Measurements from ENCODE around the gene MLKL. TPM values are rescaled to one million over a fixed set of nuclear protein-coding genes. Genes with fewer than 3 reads are reported as not detected.

MLKL gene
- total RNA-seq, 2 donors from 2014 or later, result 7.0 to 8.6 TPM

DNA sequence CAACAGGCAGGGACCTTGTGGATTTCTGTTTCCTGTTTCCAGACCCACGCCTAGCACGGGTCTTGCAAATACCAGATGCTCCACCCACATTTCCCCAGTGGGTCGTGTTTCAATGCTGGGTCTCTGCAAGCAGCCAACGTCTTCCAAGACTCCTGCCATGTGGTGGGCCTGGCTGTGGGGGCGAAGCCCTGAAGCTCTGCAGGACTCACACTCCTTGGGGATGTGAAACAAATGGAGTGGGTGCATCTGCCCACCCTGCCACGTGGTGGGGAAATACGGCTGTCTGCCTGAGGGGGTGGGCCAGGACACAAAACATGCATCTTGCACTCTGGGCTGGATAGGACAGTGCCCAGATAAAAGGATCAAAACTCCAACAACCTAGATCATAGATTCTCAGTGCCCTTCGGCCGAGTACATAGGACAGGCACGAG is 41.4 kb upstream of the MLKL start:
- Histone ChIP-seq H3K9me3 (no peaks in the 10 kb centered on the region), H3K27ac (no peak overlapping the region), H3K4me1 (replicated peaks) (peaks cover 3% of the 10 kb centered on the region), H3K27me3 (replicated peaks; ENCODE audit: insufficient read depth) (no peaks in the 10 kb centered on the region), H3K4me3 (no peak overlapping the region), H3K36me3 (no peaks in the 10 kb centered on the region)
- no peak for DNase-seq (ENCODE audit: low spot score)
- WGBS, result 45% methylated on average over 10 of the region's 10 CpGs
- intact Hi-C loops (cut with DNase I), result no loop called here
- TF ChIP-seq POLR2A (IDR thresholded peaks at IDR 0.05) (no peak), POLR2AphosphoS5 (IDR thresholded peaks at IDR 0.05) (no peak)
- TF ChIP-seq, protein P1, sequence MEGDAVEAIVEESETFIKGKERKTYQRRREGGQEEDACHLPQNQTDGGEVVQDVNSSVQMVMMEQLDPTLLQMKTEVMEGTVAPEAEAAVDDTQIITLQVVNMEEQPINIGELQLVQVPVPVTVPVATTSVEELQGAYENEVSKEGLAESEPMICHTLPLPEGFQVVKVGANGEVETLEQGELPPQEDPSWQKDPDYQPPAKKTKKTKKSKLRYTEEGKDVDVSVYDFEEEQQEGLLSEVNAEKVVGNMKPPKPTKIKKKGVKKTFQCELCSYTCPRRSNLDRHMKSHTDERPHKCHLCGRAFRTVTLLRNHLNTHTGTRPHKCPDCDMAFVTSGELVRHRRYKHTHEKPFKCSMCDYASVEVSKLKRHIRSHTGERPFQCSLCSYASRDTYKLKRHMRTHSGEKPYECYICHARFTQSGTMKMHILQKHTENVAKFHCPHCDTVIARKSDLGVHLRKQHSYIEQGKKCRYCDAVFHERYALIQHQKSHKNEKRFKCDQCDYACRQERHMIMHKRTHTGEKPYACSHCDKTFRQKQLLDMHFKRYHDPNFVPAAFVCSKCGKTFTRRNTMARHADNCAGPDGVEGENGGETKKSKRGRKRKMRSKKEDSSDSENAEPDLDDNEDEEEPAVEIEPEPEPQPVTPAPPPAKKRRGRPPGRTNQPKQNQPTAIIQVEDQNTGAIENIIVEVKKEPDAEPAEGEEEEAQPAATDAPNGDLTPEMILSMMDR (IDR thresholded peaks at IDR 0.05), result no peak

DNA sequence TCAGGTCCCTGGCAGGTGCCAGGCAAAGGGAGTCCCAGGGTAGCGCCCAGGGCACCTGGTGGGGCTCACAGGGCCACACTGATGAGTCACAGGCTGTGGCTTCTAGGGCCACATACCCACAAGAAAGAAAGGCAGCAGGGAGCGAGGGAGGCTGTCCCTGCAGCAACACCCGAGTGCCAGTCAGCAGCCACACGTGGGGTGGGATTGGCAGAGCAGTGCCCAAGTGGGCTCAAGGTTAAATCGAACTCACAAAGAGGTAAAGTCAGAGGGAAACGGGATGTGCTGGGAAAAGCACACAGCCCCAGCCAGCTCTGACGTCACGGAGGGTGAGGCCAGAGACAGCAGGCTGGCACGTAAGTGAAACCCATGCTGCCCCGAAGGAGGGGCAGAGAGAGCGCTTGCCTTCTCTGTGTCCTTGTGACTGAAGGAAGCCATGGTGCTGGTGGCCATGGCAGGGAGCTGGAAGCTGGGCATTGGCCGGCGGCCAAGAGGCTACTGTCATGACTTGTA is 40.2 kb upstream of the MLKL start:
- Histone ChIP-seq H3K4me1 (replicated peaks) (peaks cover 3% of the 10 kb centered on the region), H3K27me3 (replicated peaks; ENCODE audit: insufficient read depth) (no peaks in the 10 kb centered on the region), H3K9me3 (no peaks in the 10 kb centered on the region), H3K36me3 (no peaks in the 10 kb centered on the region), H3K27ac (no peak overlapping the region), H3K4me3 (no peak overlapping the region)
- intact Hi-C loops (cut with DNase I), result no loop called here
- 46% methylated on average over 13 of the region's 13 CpGs for WGBS
- TF ChIP-seq POLR2AphosphoS5 (IDR thresholded peaks at IDR 0.05) (peak; percentile 71), POLR2A (IDR thresholded peaks at IDR 0.05) (peak; percentile 50)
- TF ChIP-seq, protein P1 (IDR thresholded peaks at IDR 0.05), result no peak
- DNase-seq (ENCODE audit: low spot score), result peak; percentile 78

DNA sequence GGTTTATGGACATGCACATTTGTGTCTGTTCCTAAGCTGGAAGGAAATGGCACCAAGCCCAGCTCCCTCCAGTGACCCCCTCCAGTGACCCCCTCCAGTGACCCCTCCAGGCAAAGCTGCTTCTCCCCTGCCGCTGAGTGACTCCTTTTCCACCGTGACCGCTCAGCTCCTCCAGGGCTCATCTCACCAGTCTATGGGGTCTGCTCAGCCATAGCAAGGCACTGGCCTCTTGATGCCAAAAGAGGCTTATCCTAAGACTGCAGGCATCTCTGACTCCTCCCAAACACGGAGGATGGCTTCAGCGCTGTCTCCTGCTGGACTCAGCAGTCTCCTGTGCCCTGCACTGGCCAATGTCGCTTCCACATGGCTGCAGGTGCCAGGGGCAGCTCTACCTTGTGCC is 38.6 kb upstream of the MLKL start:
- Histone ChIP-seq H3K4me1 (replicated peaks) (peaks cover 3% of the 10 kb centered on the region), H3K9me3 (no peaks in the 10 kb centered on the region), H3K27ac (no peak overlapping the region), H3K36me3 (no peaks in the 10 kb centered on the region), H3K4me3 (no peak overlapping the region), H3K27me3 (replicated peaks; ENCODE audit: insufficient read depth) (no peaks in the 10 kb centered on the region)
- TF ChIP-seq POLR2AphosphoS5 (IDR thresholded peaks at IDR 0.05) (no peak), POLR2A (IDR thresholded peaks at IDR 0.05) (no peak)
- TF ChIP-seq, protein P1 (IDR thresholded peaks at IDR 0.05), result no peak
- DNase-seq (ENCODE audit: low spot score), result no peak
- WGBS, result 73% methylated on average over 6 of the region's 6 CpGs
- intact Hi-C loops (cut with DNase I), result no loop called here

DNA sequence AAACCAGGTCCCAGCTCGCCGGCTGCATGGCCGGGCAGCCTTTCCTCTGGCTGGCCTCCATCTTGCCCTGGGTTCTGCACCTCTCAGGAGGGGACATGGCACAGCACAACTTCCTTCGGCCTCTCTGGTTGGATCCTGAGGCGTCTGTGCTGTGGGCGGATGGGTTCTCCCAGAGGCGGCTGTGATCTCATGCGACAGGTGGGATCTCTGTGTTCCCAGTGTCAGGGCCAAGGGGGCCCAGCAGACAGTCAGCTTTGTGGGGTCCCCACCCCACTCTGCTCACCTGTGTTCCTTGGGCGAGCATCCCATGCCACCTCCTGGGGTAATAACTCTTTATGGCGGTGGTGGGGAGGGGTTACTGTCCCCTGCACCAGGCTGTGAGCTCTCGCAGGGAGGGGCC is 38.2 kb upstream of the MLKL start:
- DNase-seq (ENCODE audit: low spot score), result no peak
- 93% methylated on average over 11 of the region's 11 CpGs for WGBS
- Histone ChIP-seq H3K9me3 (no peaks in the 10 kb centered on the region), H3K27ac (no peak overlapping the region), H3K27me3 (replicated peaks; ENCODE audit: insufficient read depth) (no peaks in the 10 kb centered on the region), H3K4me1 (replicated peaks) (no peaks in the 10 kb centered on the region), H3K4me3 (no peak overlapping the region), H3K36me3 (no peaks in the 10 kb centered on the region)
- intact Hi-C loops (cut with DNase I), result no loop called here
- TF ChIP-seq, protein P1 (IDR thresholded peaks at IDR 0.05), result no peak
- TF ChIP-seq POLR2AphosphoS5 (IDR thresholded peaks at IDR 0.05) (no peak), POLR2A (IDR thresholded peaks at IDR 0.05) (no peak)

DNA sequence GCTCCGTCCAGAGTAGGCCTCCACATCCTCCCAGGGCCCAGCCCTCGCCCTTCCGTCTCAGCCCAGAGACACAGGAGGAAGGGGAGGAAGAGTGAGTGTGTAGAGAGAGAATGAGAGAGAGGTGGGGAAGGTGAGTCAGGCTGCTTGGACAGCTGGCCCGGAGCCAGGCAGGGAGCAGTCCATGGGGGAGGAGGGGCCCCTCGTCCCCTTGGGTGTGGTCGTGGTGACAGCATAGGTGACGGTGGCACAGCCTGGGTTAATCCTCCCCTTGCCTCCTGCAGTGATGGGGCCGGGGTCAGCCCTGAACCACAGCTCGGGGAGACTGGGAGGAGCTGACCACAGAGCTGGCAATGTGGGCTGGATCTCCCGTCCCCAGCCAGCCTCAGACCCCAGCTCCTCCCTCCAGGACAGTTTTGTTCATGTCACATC is 37.5 kb upstream of the MLKL start:
- Histone ChIP-seq H3K4me3 (no peak overlapping the region), H3K27ac (no peak overlapping the region), H3K27me3 (replicated peaks; ENCODE audit: insufficient read depth) (no peaks in the 10 kb centered on the region), H3K4me1 (replicated peaks) (no peaks in the 10 kb centered on the region), H3K9me3 (no peaks in the 10 kb centered on the region), H3K36me3 (no peaks in the 10 kb centered on the region)
- no peak for DNase-seq (ENCODE audit: low spot score)
- intact Hi-C loops (cut with DNase I), result no loop called here
- TF ChIP-seq, protein P1 (IDR thresholded peaks at IDR 0.05), result no peak
- TF ChIP-seq POLR2AphosphoS5 (IDR thresholded peaks at IDR 0.05) (no peak), POLR2A (IDR thresholded peaks at IDR 0.05) (no peak)
- 61% methylated on average over 10 of the region's 10 CpGs for WGBS

Data from prostate gland (tissue), 2 donors.